Neutrophil (primary cell): Measurements from ENCODE around the gene SGMS1.
A peak's percentile ranks its signal among the peaks of the same experiment; 100 is the strongest.

ENCODE experiments used
- H3K27ac ChIP-seq: fragments of 200-600 bp; sonication (generic); 2 replicates; pipeline ENCODE4 v1.5.1; 2016; ENCODE audit warnings: mild to moderate bottlenecking, moderate library complexity
- H3K27me3 ChIP-seq: fragments of 200-600 bp; sonication (generic); 2 replicates; pipeline ENCODE4 v1.6.0; 2016; ENCODE audit warnings: mild to moderate bottlenecking
- H3K36me3 ChIP-seq: fragments of 200-600 bp; sonication (generic); 2 replicates; pipeline ENCODE4 v1.5.1; 2017
- H3K4me1 ChIP-seq, 2 experiments: fragments of 200-600 bp in 1 of 2; sonication (generic) in 1 of 2; 1 replicate in 1 of 2; 2 replicates in 1 of 2; pipeline versions ENCODE4 v1.5.1 to v1.6.1; 2013 to 2016; ENCODE audit warnings: low read depth in 1 of 2, low read length in 1 of 2, mild to moderate bottlenecking in 1 of 2, moderate library complexity in 1 of 2; ENCODE audit not compliant: control insufficient read depth in 1 of 2, insufficient read depth in 1 of 2
- H3K4me3 ChIP-seq, 2 experiments: fragments of 200-600 bp in 1 of 2; sonication (generic) in 1 of 2; 1 replicate in 1 of 2; 2 replicates in 1 of 2; pipeline ENCODE4 v1.5.1; 2013 to 2016; ENCODE audit warnings: low read depth in 1 of 2, low read length in 1 of 2, mild to moderate bottlenecking in 1 of 2, moderate library complexity in 1 of 2
- H3K9me3 ChIP-seq: fragments of 200-600 bp; sonication (generic); 2 replicates; pipeline ENCODE4 v1.5.1; 2016
- TF ChIP-seq, protein P1 (sequence below): fragments of 200-600 bp; sonication (generic); IDR thresholded peaks from 2 replicates; pipeline ENCODE4 v1.5.1; 2016; ENCODE audit warnings: antibody characterized with exemption

The SGMS1 gene

DNA sequence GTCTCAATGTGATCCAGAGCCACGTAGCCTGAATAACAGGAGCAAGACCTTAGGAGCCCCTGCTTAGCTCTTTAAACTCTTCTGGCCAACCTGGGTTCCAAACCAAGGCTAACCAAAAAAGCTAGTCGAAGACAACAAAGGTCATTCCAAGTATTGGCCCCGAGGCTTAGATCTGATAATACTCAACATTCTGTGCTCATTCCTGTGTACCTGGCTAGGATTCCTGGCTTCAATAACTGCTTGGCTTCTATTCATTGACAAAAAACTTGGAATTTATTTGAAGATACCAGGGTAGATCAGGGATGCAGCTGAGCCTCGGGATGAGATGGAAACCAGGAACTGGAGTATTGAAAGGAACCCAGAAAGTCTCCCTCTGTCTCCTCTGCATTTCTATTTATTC, 4.1 kb upstream of the SGMS1 start:
- no peak overlapping the region for H3K27ac ChIP-seq
- H3K4me1 ChIP-seq: peaks cover 11 to 14% of the 10 kb centered on the region in 2 experiments
- no peaks in the 10 kb centered on the region for H3K27me3 ChIP-seq
- H3K36me3 ChIP-seq: no peaks in the 10 kb centered on the region
- H3K9me3 ChIP-seq: no peaks in the 10 kb centered on the region
- H3K4me3 ChIP-seq: no peak overlapping the region
- TF ChIP-seq, protein P1, sequence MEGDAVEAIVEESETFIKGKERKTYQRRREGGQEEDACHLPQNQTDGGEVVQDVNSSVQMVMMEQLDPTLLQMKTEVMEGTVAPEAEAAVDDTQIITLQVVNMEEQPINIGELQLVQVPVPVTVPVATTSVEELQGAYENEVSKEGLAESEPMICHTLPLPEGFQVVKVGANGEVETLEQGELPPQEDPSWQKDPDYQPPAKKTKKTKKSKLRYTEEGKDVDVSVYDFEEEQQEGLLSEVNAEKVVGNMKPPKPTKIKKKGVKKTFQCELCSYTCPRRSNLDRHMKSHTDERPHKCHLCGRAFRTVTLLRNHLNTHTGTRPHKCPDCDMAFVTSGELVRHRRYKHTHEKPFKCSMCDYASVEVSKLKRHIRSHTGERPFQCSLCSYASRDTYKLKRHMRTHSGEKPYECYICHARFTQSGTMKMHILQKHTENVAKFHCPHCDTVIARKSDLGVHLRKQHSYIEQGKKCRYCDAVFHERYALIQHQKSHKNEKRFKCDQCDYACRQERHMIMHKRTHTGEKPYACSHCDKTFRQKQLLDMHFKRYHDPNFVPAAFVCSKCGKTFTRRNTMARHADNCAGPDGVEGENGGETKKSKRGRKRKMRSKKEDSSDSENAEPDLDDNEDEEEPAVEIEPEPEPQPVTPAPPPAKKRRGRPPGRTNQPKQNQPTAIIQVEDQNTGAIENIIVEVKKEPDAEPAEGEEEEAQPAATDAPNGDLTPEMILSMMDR: no peak

DNA sequence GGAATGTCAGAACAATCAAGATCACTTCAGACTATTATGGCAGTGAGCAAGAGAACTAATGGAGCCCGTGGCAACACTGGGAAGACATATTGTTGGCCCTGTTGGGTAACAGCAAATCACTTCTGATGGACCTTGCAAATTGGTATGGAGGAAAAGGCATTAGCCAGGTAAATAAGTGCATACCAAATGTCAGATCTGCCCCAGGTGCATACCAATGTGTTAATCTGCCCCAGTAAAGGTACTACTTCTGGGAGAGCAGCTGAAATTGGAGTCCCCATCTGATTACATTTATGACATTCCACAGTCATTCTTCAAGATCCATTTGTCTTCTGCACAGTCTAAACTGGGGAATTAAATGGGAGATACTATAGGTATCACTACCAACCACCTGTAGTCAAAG, 3.7 kb upstream of the SGMS1 start:
- Histone ChIP-seq H3K36me3 (no peaks in the 10 kb centered on the region), H3K27me3 (no peaks in the 10 kb centered on the region), H3K4me1 (peaks cover 11 to 18% of the 10 kb centered on the region in 2 experiments), H3K9me3 (no peaks in the 10 kb centered on the region), H3K4me3 (no peak overlapping the region), H3K27ac (no peak overlapping the region)
- TF ChIP-seq, protein P1: no peak

DNA sequence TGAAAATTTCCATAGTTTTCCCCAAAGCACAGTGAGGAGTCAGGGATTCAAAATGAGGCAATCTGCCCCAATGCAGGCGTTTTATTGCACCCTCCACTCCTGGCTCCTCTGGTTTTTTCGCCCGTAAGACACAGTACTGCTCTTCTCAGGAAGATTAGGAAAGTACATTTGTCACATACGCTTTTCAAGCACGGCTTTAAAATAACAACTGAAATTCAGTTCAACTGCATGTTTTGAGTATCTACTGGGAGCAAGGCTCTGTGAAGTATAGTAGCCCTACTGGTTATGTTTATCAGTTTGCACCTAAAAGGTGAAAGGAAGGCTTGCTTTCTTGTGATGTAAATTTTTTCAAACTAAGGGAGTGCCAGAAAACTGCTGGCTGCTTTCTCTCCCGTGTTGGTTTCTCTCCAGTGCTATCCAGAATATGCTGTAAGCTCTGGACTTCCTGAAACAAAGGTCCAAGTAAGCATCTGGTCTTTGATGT, 1.9 kb upstream of the SGMS1 start:
- peak overlapping the region; percentile 96 to 98 for H3K4me3 ChIP-seq
- H3K9me3 ChIP-seq: no peaks in the 10 kb centered on the region
- no peaks in the 10 kb centered on the region for H3K36me3 ChIP-seq
- H3K27ac ChIP-seq: peak overlapping the region; percentile 89
- TF ChIP-seq, protein P1: no peak
- peaks cover 6% of the 10 kb centered on the region for H3K27me3 ChIP-seq
- peaks cover 20 to 32% of the 10 kb centered on the region in 2 experiments for H3K4me1 ChIP-seq

DNA sequence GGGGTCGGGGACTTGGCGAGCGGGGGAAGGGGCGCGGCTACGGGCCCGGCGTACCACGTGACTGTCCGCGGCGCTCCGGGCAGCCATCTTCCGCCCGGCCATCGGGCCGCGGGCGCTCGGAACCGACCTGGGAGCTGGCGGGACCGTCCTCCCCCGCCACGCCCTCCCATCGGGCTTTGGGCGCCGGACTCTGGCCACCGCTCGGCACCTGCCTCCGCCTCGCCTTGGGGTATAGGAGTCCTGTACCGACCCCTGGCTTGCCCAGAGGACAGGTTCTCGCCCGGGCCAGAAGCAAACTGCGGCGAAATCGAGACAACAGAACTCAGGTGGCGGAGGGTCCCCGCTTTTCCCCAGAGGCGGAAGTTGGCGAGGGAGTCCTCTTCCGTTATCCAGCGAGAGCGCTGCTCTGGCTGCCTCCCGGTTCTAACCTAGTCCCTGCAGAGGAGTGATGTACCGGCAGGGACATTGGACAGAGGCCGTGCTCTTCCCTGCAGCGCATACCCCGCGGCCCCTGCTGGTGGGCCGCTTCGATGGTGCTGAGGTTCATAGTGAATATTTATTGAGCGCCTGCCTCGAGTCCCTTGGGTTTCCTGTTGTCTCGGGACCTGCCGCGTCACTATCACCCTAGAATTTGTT, 1.2 kb upstream of the SGMS1 start:
- H3K9me3 ChIP-seq: no peaks in the 10 kb centered on the region
- H3K27me3 ChIP-seq: peaks cover 10% of the 10 kb centered on the region
- TF ChIP-seq, protein P1: peak; percentile 39
- H3K36me3 ChIP-seq: no peaks in the 10 kb centered on the region
- peak overlapping the region; percentile 89 for H3K27ac ChIP-seq
- H3K4me1 ChIP-seq: peaks cover 20 to 32% of the 10 kb centered on the region in 2 experiments
- H3K4me3 ChIP-seq: peak overlapping the region; percentile 96 to 98

DNA sequence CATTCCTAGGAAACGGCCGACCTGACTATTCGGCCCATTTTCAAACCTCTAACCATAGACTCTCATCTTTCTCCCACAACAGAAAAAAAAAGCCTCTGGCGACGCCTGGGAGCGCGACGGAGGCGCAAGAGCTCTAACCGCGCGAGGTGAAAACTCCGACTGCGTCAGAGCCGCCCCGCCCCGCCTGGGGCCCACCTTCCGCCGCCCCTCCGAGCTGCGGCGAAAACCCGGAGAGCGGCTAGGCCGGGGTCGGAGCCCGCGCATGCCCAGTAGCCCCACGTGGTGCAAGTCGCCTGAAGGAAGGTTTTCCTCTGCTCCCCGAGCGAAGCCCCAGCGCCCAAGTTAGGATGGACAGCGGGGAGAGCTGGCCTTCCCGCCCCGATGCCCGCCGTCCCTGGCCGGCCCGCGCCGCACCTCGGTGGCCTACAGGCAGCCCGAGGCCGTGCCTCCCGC, 683 bp upstream of the SGMS1 start:
- Histone ChIP-seq H3K4me1 (peaks cover 20 to 32% of the 10 kb centered on the region in 2 experiments), H3K27me3 (peaks cover 10% of the 10 kb centered on the region), H3K4me3 (peak overlapping the region; percentile 96 to 98), H3K27ac (peak overlapping the region; percentile 89), H3K36me3 (no peaks in the 10 kb centered on the region), H3K9me3 (no peaks in the 10 kb centered on the region)
- TF ChIP-seq, protein P1: peak; percentile 51
